BLaER1 (cell line): ENCODE results near the gene HACE1.

ENCODE experiments used
- H3K27ac ChIP-seq: shearing (Covaris generic); formaldehyde crosslinking; 2 replicates; pipeline ENCODE4 v1.8.1; 2022
- H3K27me3 ChIP-seq: shearing (Covaris generic); formaldehyde crosslinking; 2 replicates; pipeline ENCODE4 v1.8.1; 2022
- H3K36me3 ChIP-seq: shearing (Covaris generic); formaldehyde crosslinking; 2 replicates; pipeline ENCODE4 v1.8.1; 2022
- H3K4me1 ChIP-seq: shearing (Covaris generic); formaldehyde crosslinking; 2 replicates; pipeline ENCODE4 v1.8.1; 2022
- H3K4me2 ChIP-seq: shearing (Covaris generic); formaldehyde crosslinking; 2 replicates; pipeline ENCODE4 v1.8.1; 2022
- H3K4me3 ChIP-seq: shearing (Covaris generic); formaldehyde crosslinking; 2 replicates; pipeline ENCODE4 v1.8.1; 2022
- H3K9ac ChIP-seq: shearing (Covaris generic); formaldehyde crosslinking; 2 replicates; pipeline ENCODE4 v1.8.1; 2022
- H3K9me3 ChIP-seq: shearing (Covaris generic); formaldehyde crosslinking; 2 replicates; pipeline ENCODE4 v1.8.1; 2022
- H4K20me1 ChIP-seq: shearing (Covaris generic); formaldehyde crosslinking; 2 replicates; pipeline ENCODE4 v1.8.1; 2022
- Cebpa-rat ChIP-seq: shearing (Covaris generic); IDR thresholded peaks from 2 replicates; pipeline ENCODE4 v1.8.1; 2022

HACE1 gene

DNA sequence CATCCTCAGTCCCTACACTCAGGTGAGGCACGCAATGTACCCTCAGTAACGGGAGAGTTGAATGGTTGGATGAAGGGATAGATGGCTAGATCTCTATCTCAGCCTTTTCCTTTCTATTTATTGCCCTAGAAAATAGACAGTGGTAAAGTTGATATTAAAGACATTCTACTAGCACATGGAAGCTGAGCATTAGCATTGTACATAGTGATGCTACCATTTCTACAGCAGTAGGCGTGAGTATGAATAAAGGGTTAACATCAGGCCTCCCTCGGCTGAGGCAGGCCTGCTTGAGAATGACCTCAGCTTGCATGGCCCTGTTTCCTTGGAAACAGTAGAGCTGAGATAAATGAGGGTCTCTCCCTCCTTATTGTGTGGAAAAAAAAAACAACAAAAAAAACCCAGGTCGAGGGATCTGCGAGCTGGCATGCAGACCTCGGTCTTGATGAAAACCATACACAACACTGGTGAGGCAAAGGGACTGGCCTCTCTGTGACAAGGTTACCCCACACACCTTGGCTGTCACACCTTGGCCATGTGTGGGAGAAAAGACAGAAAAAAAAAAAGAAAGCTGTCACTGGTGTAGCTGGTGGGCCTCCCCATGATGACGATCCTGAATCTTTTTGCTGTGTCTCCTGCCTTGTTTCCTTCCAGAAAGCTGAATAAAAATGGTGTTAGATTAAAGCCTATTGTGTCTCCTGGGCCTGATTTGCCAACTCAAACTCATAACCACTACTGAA is 160.0 kb downstream of the HACE1 start:
- no peaks in the 10 kb centered on the region for H3K27me3 ChIP-seq
- no peak for TF ChIP-seq Cebpa-rat
- no peak overlapping the region for H3K9ac ChIP-seq
- peaks cover 12% of the 10 kb centered on the region for H3K4me1 ChIP-seq
- H3K9me3 ChIP-seq = no peaks in the 10 kb centered on the region
- H3K4me2 ChIP-seq = no peak overlapping the region
- no peaks in the 10 kb centered on the region for H4K20me1 ChIP-seq
- no peaks in the 10 kb centered on the region for H3K36me3 ChIP-seq
- H3K4me3 ChIP-seq = no peak overlapping the region
- H3K27ac ChIP-seq = no peak overlapping the region

DNA sequence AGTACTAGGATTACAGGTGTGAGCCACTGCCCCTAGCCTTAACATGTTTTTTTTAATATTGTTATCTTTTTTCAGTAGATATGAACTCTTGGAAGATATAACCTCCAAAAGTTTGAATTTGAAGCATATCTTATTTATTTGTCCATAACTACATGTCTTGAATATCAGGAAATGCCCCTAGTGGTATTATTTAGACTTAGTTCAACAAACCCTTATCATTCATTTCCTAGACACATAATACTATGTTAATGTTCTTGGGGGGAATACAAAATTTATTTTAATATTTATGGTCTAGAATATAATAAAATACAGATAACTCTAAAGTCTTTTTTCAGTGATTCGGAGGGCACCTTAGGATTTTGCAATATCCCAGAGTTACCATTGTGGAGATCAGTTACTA is 160.7 kb downstream of the HACE1 start:
- Histone ChIP-seq H3K9ac (no peak overlapping the region), H3K27me3 (no peaks in the 10 kb centered on the region), H3K27ac (no peak overlapping the region), H4K20me1 (no peaks in the 10 kb centered on the region), H3K9me3 (no peaks in the 10 kb centered on the region), H3K4me1 (peaks cover 4% of the 10 kb centered on the region), H3K36me3 (no peaks in the 10 kb centered on the region), H3K4me3 (no peak overlapping the region), H3K4me2 (no peak overlapping the region)
- no peak for TF ChIP-seq Cebpa-rat

DNA sequence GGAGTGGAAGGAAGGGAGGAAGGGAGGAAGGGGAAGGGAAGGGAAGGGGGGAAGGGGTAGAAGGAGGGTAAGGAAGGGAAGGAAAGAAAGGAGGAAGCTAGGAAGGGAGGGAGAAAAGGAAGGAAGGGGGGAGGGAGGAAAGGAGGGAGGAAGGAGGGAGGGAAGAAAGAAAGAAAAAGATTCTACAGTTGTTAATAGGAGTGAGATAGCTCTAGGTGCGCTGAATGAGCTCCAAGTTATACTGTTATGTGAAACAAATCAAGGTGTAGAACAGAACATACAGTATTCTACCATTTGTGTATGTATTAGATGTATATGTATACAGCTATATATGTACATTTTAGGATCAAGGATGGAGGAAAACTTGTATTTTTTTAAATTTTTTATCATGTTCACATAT is 167.7 kb downstream of the HACE1 start:
- Histone ChIP-seq H4K20me1 (no peaks in the 10 kb centered on the region), H3K4me1 (no peaks in the 10 kb centered on the region), H3K27me3 (no peaks in the 10 kb centered on the region), H3K9me3 (no peaks in the 10 kb centered on the region), H3K4me2 (no peak overlapping the region), H3K36me3 (no peaks in the 10 kb centered on the region), H3K9ac (no peak overlapping the region), H3K27ac (no peak overlapping the region), H3K4me3 (no peak overlapping the region)
- TF ChIP-seq Cebpa-rat = no peak

DNA sequence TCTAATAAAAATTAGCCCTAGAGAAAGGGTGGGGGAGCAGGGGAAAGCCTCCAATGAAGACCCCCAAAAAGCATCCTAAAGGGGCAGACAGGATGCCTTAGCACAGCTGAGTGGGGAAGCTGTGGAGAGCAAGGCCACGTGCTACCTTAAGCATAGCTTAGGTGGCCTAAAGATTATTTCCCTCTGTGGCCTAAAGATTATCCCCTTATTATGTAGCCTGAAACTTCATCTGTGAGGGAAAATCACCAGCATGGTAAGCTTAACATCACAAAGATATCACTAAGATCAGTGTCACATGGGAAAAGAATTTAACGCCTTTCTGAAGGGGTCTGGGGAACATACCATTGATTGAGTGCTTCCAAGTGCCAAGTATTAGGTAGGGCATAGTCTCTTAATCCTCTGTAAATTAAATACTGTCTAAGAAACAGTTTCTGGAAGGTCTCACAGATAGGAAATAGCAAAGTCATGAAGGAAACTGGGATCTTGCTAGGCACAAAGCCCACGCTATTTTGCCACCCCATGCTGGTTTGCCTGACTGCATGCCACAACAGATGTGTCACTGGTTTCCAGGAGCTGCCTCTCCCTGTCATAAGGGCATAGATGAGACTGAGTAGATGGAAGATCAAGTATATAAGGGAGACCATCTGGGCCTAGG is 170.0 kb downstream of the HACE1 start:
- H4K20me1 ChIP-seq = no peaks in the 10 kb centered on the region
- no peak for TF ChIP-seq Cebpa-rat

DNA sequence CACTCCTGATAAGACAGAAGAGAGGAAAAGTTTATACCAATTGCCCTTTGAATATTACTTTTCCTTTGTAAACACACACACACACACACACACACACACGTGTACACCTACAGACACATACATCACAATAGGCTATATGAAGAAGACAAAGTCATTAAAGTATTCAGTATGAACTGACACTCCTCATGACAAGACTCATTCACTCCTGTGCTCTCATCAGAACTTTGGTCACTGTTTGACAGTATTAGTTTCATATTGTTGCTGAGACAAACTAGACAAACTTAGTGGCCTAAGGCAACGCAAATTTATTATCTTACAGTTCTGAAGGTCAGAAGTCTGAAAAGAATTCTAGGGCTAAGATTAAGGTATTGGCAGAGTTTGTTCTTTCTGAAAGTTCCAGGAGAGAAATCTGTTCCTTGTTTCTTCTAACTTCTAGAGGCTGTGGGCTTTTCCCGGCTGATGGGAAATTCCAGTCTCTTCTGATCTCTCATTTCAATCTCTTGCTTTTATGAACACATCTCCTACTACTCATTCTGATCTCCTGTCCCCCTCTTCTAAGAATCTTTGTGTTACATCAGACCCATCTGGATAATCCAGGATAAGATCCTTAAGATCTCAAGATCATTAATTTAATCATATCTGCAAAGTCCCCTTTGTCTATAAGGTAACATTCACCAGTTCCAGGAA is 171.3 kb downstream of the HACE1 start:
- no peaks in the 10 kb centered on the region for H3K36me3 ChIP-seq
- H3K4me1 ChIP-seq = no peaks in the 10 kb centered on the region
- TF ChIP-seq Cebpa-rat = no peak
- H3K4me2 ChIP-seq = no peak overlapping the region
- no peaks in the 10 kb centered on the region for H3K27me3 ChIP-seq
- no peak overlapping the region for H3K27ac ChIP-seq
- H4K20me1 ChIP-seq = no peaks in the 10 kb centered on the region
- no peak overlapping the region for H3K4me3 ChIP-seq
- H3K9ac ChIP-seq = no peak overlapping the region
- no peaks in the 10 kb centered on the region for H3K9me3 ChIP-seq

More for the DNA sequence above, 170.0 kb downstream of the HACE1 start:
- Histone ChIP-seq H3K4me2 (no peak overlapping the region), H3K27me3 (no peaks in the 10 kb centered on the region), H3K27ac (no peak overlapping the region), H3K9me3 (no peaks in the 10 kb centered on the region), H3K4me3 (no peak overlapping the region), H3K9ac (no peak overlapping the region), H3K36me3 (no peaks in the 10 kb centered on the region), H3K4me1 (no peaks in the 10 kb centered on the region)

DNA sequence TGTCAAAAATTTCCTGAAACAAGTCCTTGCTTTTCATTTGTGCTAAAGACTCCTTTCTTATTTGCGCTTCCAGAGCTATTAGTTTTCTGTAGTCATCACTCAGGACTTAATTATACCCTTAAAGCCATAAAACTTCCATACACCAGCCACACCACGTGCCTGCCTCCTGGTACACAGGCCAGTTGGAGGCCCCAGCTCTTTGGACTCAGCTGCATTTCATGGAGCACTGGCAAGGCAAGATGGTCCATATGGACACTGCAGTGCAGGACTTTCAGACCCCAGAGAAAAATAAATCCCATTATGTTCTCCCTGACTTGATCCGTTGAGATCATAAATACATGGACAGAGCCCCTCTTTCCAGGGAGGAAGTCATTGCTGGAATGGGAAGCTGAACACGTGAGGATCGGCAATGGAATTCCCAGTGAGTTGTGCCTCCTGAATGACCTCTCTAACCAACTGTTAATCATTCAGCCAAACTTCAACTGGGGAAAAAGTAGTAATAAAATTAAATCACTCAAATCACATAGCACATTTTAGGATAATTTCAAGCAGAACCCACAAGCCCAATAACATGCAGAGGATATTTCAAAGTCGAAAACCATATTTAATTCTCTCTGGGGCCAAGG is 173.1 kb downstream of the HACE1 start:
- Histone ChIP-seq H3K4me2 (no peak overlapping the region), H3K27me3 (no peaks in the 10 kb centered on the region), H3K36me3 (no peaks in the 10 kb centered on the region), H3K27ac (no peak overlapping the region), H4K20me1 (no peaks in the 10 kb centered on the region), H3K4me3 (no peak overlapping the region), H3K4me1 (no peaks in the 10 kb centered on the region), H3K9ac (no peak overlapping the region), H3K9me3 (no peaks in the 10 kb centered on the region)
- no peak for TF ChIP-seq Cebpa-rat

DNA sequence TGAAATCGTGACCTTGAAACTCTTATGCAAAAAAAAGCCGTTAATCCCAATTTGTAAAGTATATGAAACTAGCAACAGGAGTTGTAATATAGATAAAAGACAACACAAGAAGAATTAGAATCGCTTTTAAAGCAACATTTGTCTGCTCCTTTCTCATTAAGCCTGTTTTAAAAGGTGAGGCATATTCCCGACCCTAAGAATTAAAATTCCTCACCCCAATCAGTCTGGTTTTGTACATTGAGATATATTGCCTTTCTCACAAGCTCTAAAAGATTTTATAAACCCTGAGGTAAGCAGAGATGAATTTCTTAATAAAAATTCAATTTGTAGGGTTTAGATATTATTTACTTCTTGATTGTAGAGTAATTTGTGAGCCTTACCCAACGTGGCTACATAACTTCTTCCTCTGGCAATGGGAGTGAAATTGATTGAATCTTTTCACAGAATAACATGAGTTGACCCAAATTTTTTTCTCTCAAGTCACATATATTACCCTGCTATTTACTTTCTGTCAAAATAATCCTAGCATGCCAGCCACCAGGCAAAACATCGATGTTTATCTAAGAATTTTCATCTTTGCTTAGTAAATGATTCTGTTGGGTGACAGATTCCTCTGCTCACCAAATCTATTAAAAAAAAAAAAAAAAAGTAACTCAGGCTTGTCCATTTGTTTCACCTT is 173.7 kb downstream of the HACE1 start:
- H4K20me1 ChIP-seq = no peaks in the 10 kb centered on the region

DNA sequence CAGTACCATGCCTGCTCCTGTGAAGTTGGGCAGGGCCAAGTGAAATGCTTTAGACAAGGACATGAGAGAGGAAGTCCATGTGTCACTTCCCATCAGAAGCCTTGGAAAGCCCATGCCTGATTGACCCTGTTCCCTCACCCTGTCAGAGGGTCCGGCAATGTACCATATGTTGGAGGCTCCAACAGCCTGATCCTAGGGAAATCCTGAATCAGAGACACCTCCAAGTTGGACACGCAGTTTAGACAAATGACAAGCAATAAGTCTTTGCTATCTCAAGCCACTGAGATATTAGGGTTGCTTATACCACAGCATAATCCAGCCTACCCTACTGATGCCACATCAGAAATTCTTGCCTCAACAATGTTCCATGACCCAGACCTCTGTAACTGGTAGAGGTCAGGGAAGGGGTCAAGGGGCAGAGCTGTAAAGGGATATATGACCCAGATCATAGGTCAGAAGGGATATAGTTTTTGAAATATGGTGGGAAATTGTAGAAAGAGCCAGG is 174.8 kb downstream of the HACE1 start:
- no peaks in the 10 kb centered on the region for H3K4me1 ChIP-seq
- H3K9me3 ChIP-seq = no peaks in the 10 kb centered on the region
- no peak overlapping the region for H3K27ac ChIP-seq
- H3K27me3 ChIP-seq = no peaks in the 10 kb centered on the region
- H4K20me1 ChIP-seq = no peaks in the 10 kb centered on the region
- no peaks in the 10 kb centered on the region for H3K36me3 ChIP-seq
- no peak for TF ChIP-seq Cebpa-rat
- H3K4me3 ChIP-seq = no peak overlapping the region
- H3K9ac ChIP-seq = no peak overlapping the region
- H3K4me2 ChIP-seq = no peak overlapping the region

More for the DNA sequence above, 173.7 kb downstream of the HACE1 start:
- no peaks in the 10 kb centered on the region for H3K4me1 ChIP-seq
- H3K27me3 ChIP-seq = no peaks in the 10 kb centered on the region
- H3K9ac ChIP-seq = no peak overlapping the region
- H3K27ac ChIP-seq = no peak overlapping the region
- H3K9me3 ChIP-seq = no peaks in the 10 kb centered on the region
- H3K36me3 ChIP-seq = no peaks in the 10 kb centered on the region
- TF ChIP-seq Cebpa-rat = no peak
- no peak overlapping the region for H3K4me3 ChIP-seq
- no peak overlapping the region for H3K4me2 ChIP-seq

DNA sequence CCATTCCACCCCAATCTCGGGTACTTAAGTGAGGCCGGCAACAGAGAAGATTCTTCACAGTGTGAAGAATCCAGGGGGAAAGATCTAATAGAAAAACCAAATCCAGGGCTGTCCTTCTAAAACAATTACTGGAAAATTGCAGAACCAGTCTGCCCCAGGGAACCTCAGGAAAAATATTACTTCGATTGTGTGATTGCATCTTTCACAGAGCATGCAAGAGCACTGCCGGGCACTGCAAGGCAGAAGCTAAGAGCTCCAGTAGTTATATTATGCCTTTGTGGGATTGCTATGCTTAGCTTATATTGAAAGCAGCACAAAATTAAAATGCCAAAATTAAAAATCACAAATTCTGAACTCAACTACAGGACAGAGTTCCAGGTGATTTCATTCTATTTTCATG is 175.9 kb downstream of the HACE1 start:
- Histone ChIP-seq H3K9ac (no peak overlapping the region), H3K27ac (no peak overlapping the region), H3K27me3 (no peaks in the 10 kb centered on the region), H3K4me1 (no peaks in the 10 kb centered on the region), H3K36me3 (no peaks in the 10 kb centered on the region), H3K4me3 (no peak overlapping the region), H4K20me1 (no peaks in the 10 kb centered on the region), H3K4me2 (no peak overlapping the region), H3K9me3 (no peaks in the 10 kb centered on the region)
- TF ChIP-seq Cebpa-rat = no peak
